H9 (cell line): ENCODE data around the gene NRCAM. TPM values are rescaled to one million over a fixed set of nuclear protein-coding genes. Genes with fewer than 3 reads are reported as not detected.

Source experiments
- DNase-seq: peaks from one replicate; pipeline ENCODE4 v3.0.0-alpha.2; 2017
- H2AFZ ChIP-seq: one replicate; pipeline ENCODE4 v1.6.1; 2013; ENCODE audit warnings: mild to moderate bottlenecking, low read length, control low read depth, moderate library complexity
- H2AK5ac ChIP-seq: 2 replicates; pipeline ENCODE4 v1.6.1; 2013; ENCODE audit warnings: low read length, control low read depth, mixed read lengths; ENCODE audit not compliant: insufficient read length
- H2BK120ac ChIP-seq: one replicate; pipeline ENCODE4 v1.6.1; 2013; ENCODE audit warnings: low read depth, mild to moderate bottlenecking, low read length, control low read depth, inconsistent platforms; ENCODE audit not compliant: poor library complexity, severe bottlenecking
- H2BK12ac ChIP-seq: 2 replicates; pipeline ENCODE4 v1.6.1; 2013; ENCODE audit warnings: low read length, control low read depth, mixed read lengths, low read depth; ENCODE audit not compliant: insufficient read length
- H2BK15ac ChIP-seq: 2 replicates; pipeline ENCODE4 v1.6.1; 2013; ENCODE audit warnings: low read depth, low read length, control low read depth
- H2BK20ac ChIP-seq: one replicate; pipeline ENCODE4 v1.6.1; 2013; ENCODE audit warnings: low read depth, mild to moderate bottlenecking, low read length, control low read depth, inconsistent platforms; ENCODE audit not compliant: poor library complexity, severe bottlenecking
- H2BK5ac ChIP-seq: 2 replicates; pipeline ENCODE4 v1.6.1; 2013; ENCODE audit warnings: low read length, control low read depth, mixed read lengths; ENCODE audit not compliant: insufficient read length
- H3K14ac ChIP-seq: 2 replicates; pipeline ENCODE4 v1.6.1; 2013; ENCODE audit warnings: low read length, control low read depth; ENCODE audit not compliant: insufficient read depth
- H3K18ac ChIP-seq: 2 replicates; pipeline ENCODE4 v1.6.1; 2013; ENCODE audit warnings: low read depth, mild to moderate bottlenecking, mixed read lengths, low read length, control low read depth; ENCODE audit not compliant: insufficient read length
- H3K23ac ChIP-seq: 2 replicates; pipeline ENCODE4 v1.6.1; 2013; ENCODE audit warnings: low read length, control low read depth, mixed read lengths, low read depth; ENCODE audit not compliant: insufficient read length
- H3K23me2 ChIP-seq: 2 replicates; pipeline ENCODE4 v1.6.1; 2013; ENCODE audit warnings: low read depth, mild to moderate bottlenecking, mixed read lengths, low read length, control low read depth; ENCODE audit not compliant: insufficient read length, poor library complexity, severe bottlenecking
- H3K27ac ChIP-seq: 2 replicates; pipeline ENCODE4 v1.5.1; 2013; ENCODE audit warnings: low read length, control low read depth, mixed read lengths, low read depth; ENCODE audit not compliant: insufficient read length
- H3K27me3 ChIP-seq: 2 replicates; pipeline ENCODE4 v1.6.1; 2013; ENCODE audit warnings: low read length, control low read depth, inconsistent platforms; ENCODE audit not compliant: insufficient read depth
- H3K4ac ChIP-seq: 2 replicates; pipeline ENCODE4 v1.6.1; 2013; ENCODE audit warnings: low read depth, mild to moderate bottlenecking, control low read depth, inconsistent platforms, low read length, moderate library complexity
- H3K4me1 ChIP-seq: 2 replicates; pipeline ENCODE4 v1.6.1; 2013; ENCODE audit warnings: low read length, control low read depth, inconsistent platforms; ENCODE audit not compliant: insufficient read depth
- H3K4me2 ChIP-seq: 2 replicates; pipeline ENCODE4 v1.6.1; 2013; ENCODE audit warnings: low read length, control low read depth, mixed read lengths; ENCODE audit not compliant: insufficient read length, insufficient read depth
- H3K56ac ChIP-seq: 2 replicates; pipeline ENCODE4 v1.6.1; 2013; ENCODE audit warnings: low read depth, mild to moderate bottlenecking, mixed read lengths, low read length, control low read depth; ENCODE audit not compliant: insufficient read length
- H3K79me1 ChIP-seq: 2 replicates; pipeline ENCODE4 v1.6.1; 2013; ENCODE audit warnings: low read depth, mild to moderate bottlenecking, moderate library complexity, low read length, control low read depth, inconsistent platforms; ENCODE audit not compliant: insufficient read depth, poor library complexity, severe bottlenecking
- H3K79me2 ChIP-seq: 2 replicates; pipeline ENCODE4 v1.6.1; 2013; ENCODE audit warnings: low read length, control low read depth, inconsistent platforms; ENCODE audit not compliant: insufficient read depth
- H3K9ac ChIP-seq: 2 replicates; pipeline ENCODE4 v1.6.1; 2013; ENCODE audit warnings: low read length, control low read depth, mixed read lengths; ENCODE audit not compliant: insufficient read length; ENCODE audit errors: extremely low read depth
- H3K9me3 ChIP-seq: one replicate; pipeline ENCODE4 v1.6.1; 2013; ENCODE audit warnings: low read depth, low read length, inconsistent platforms; ENCODE audit not compliant: control insufficient read depth
- H3T11ph ChIP-seq: one replicate; pipeline ENCODE4 v1.6.1; 2013; ENCODE audit warnings: mild to moderate bottlenecking, low read length, control low read depth, inconsistent platforms
- H4K20me1 ChIP-seq: one replicate; pipeline ENCODE4 v1.6.1; 2013; ENCODE audit not compliant: control insufficient read depth, insufficient read length, insufficient read depth
- H4K5ac ChIP-seq: 2 replicates; pipeline ENCODE4 v1.6.1; 2013; ENCODE audit warnings: low read depth, mild to moderate bottlenecking, mixed read lengths, low read length, control low read depth; ENCODE audit not compliant: insufficient read length
- H4K8ac ChIP-seq: replicated peaks from 2 replicates; pipeline ENCODE4 v1.6.1; 2013; ENCODE audit warnings: low read length, control low read depth, mixed read lengths, low read depth; ENCODE audit not compliant: insufficient read length
- H4K91ac ChIP-seq: 2 replicates; pipeline ENCODE4 v1.6.1; 2013; ENCODE audit warnings: low read depth, mild to moderate bottlenecking, moderate library complexity, mixed read lengths, low read length, control low read depth; ENCODE audit not compliant: insufficient read length
- H3K27ac Mint-ChIP-seq, 3 experiments: 2 replicates in 2 of 3; 3 replicates in 1 of 3; pipeline ENCODE4 v1.8.0; 2020 to 2021; ENCODE audit warnings: mixed read lengths in 3 of 3, mild to moderate bottlenecking in 1 of 3, moderate library complexity in 1 of 3
- H3K27me3 Mint-ChIP-seq: 2 replicates; pipeline ENCODE4 v1.8.0; 2021; ENCODE audit warnings: low read depth, mild to moderate bottlenecking, moderate library complexity, mixed read lengths
- H3K36me3 Mint-ChIP-seq, 3 experiments: 2 replicates in 2 of 3; 3 replicates in 1 of 3; pipeline ENCODE4 v1.8.0; 2020 to 2021; ENCODE audit warnings: low read depth in 3 of 3, mixed read lengths in 3 of 3; ENCODE audit not compliant: insufficient read depth in 1 of 3
- H3K4me1 Mint-ChIP-seq, 2 experiments: 2 replicates each; pipeline ENCODE4 v1.8.0; 2020; ENCODE audit warnings: mixed read lengths in 2 of 2
- H3K4me3 Mint-ChIP-seq, 2 experiments: 2 replicates in 1 of 2; 3 replicates in 1 of 2; pipeline ENCODE4 v1.8.0; 2020 to 2021; ENCODE audit warnings: mild to moderate bottlenecking in 2 of 2, mixed read lengths in 2 of 2, moderate library complexity in 1 of 2
- H3K9me3 Mint-ChIP-seq, 2 experiments: 2 replicates in 1 of 2; 3 replicates in 1 of 2; pipeline ENCODE4 v1.8.0; 2020; ENCODE audit warnings: mild to moderate bottlenecking in 2 of 2, mixed read lengths in 2 of 2, moderate library complexity in 1 of 2
- WGBS: extraction: QIAGEN DNeasy Blood & Tissue Kit; methylation state at CpG from one replicate; pipeline ENCODE4 v1.1.7; 2013; ENCODE audit warnings: missing lambda C conversion rate, low lambda C conversion rate, mixed read lengths; ENCODE audit not compliant: insufficient read length; ENCODE audit errors: extremely low coverage; 5-methylcytosine and 5-hydroxymethylcytosine counted together
- total RNA-seq: library from RNA; stranded (reverse); gene quantifications from 2 replicates; pipeline ENCODE4 v1.2.1, GENCODE V29; 2021
- TF ChIP-seq, protein P1 (sequence below): fragments of 200-600 bp; sonication (generic); conservative IDR thresholded peaks from 3 replicates; pipeline ENCODE4 v1.8.0; 2021; ENCODE audit warnings: antibody characterized with exemption, mild to moderate bottlenecking

The NRCAM gene
- total RNA-seq, 1 experiment from 2014 or later, result 2.3 TPM

DNA sequence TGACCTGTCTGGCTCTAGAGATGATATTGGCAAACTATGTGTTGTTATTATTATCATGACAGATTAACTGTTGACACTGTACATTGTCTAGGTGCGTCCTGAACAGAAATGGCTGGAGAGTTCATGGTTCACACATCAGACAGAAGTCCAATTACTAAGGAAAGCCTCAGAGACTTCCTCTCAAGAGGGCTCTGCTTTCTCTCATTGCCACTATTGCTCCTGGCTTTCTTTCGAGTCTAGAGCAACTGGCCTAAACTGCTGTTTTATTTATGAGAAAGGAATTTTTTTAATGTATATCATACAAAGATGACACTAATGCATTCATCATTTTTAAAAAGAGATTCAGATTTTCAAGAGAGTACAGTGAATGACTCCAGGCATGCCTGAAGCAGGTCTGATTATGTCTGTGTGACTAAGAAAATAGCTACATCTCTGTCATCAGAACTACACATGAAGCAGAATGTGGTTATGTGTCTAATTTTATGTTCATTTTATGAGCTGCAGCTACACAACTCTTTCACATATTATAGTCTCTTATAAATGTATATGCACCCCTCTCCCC is 30.4 kb downstream of the NRCAM start:
- Histone ChIP-seq H3K27me3 (no peaks in the 10 kb centered on the region), H3K14ac (no peak overlapping the region), H3K4ac (no peak overlapping the region), H3K18ac (no peak overlapping the region), H2BK5ac (no peak overlapping the region), H2BK15ac (no peak overlapping the region), H3K4me1 (no peaks in the 10 kb centered on the region), H4K20me1 (no peaks in the 10 kb centered on the region), H3K23ac (no peak overlapping the region), H4K8ac (no peak overlapping the region), H2AFZ (no peak overlapping the region), H3K56ac (no peak overlapping the region), H2BK20ac (no peak overlapping the region), H3K27ac (no peak overlapping the region), H3K9ac (no peak overlapping the region), H2BK12ac (no peak overlapping the region), H3K4me2 (no peak overlapping the region), H3T11ph (no peak overlapping the region), H3K9me3 (no peaks in the 10 kb centered on the region), H4K91ac (no peak overlapping the region), H4K5ac (no peak overlapping the region), H3K79me2 (no peaks in the 10 kb centered on the region), H2AK5ac (no peak overlapping the region), H2BK120ac (no peak overlapping the region), H3K79me1 (no peaks in the 10 kb centered on the region), H3K23me2 (no peaks in the 10 kb centered on the region)
- Mint-ChIP-seq H3K4me1 (peaks cover 0 to 5% of the 10 kb centered on the region in 2 experiments; a peak in 1 of 4 replicates), H3K4me3 (no peak overlapping the region), H3K27me3 (no peaks in the 10 kb centered on the region), H3K9me3 (no peaks in the 10 kb centered on the region), H3K36me3 (no peaks in the 10 kb centered on the region), H3K27ac (no peak overlapping the region)
- whole genome bisulfite sequencing, result no CpG with 5 or more reads among the region's 2 CpGs
- DNase-seq, result no peak
- TF ChIP-seq, protein P1, sequence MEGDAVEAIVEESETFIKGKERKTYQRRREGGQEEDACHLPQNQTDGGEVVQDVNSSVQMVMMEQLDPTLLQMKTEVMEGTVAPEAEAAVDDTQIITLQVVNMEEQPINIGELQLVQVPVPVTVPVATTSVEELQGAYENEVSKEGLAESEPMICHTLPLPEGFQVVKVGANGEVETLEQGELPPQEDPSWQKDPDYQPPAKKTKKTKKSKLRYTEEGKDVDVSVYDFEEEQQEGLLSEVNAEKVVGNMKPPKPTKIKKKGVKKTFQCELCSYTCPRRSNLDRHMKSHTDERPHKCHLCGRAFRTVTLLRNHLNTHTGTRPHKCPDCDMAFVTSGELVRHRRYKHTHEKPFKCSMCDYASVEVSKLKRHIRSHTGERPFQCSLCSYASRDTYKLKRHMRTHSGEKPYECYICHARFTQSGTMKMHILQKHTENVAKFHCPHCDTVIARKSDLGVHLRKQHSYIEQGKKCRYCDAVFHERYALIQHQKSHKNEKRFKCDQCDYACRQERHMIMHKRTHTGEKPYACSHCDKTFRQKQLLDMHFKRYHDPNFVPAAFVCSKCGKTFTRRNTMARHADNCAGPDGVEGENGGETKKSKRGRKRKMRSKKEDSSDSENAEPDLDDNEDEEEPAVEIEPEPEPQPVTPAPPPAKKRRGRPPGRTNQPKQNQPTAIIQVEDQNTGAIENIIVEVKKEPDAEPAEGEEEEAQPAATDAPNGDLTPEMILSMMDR, result no peak
